ENCODE data around the gene CDHR2. TPM values are rescaled to one million over a fixed set of nuclear protein-coding genes. Genes with fewer than 3 reads are reported as not detected.

Gene CDHR2
- total and polyA plus RNA-seq, 4 donors: 0.20 to 23.0 (median 10.9) TPM

DNA sequence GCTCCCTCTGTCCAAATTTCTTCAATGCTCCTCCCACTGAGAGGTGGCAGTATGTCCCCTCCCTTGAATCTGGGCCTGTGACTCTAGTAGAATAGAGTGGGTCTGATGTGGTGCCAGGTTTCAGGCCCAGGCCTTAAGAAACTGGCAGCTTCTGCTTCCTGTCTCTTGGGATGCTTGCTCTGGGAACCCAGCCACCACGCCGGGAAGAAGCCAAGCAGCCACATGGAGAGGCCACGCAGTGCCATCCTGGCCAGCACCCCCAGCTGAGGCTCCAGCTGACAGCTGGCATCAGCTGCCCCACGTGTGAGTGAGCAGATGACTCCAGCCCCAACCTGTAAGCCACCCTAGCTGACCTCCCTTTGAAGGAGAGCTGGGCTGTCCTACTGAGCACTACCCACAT is 90.8 kb downstream of the CDHR2 start:
- peak in 4 of 6 donors; percentile 55 to 95 (median 68) for DNase-seq (ENCODE audit: low read depth in 4 of 6, low spot score in 6 of 6)
- no peaks in the 10 kb centered on the region for H3K36me3 ChIP-seq (ENCODE audit: control insufficient read depth, insufficient read depth, low read length)
- H3K27ac ChIP-seq (ENCODE audit: low read depth, low read length): no peak overlapping the region

DNA sequence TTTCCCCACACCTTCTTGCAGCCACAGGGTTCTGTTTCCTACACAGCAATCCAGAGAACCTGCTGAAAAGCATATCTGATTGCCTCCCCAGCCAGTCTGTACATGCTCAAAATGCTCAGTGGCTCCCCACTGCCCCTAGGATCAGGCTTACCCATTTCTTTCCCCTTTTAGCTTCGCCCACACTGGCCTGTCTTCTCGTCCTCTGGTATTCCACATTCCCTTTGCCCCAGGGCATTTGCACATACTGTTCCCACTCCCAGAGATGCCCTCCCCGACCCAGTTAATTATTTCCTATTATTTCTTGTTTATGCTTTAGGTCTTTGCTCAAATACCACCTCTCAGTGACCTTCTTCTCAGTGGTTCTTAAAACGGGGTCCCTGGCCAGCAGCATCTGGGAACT is 91.5 kb downstream of the CDHR2 start:
- no peak overlapping the region for H3K27ac ChIP-seq (ENCODE audit: low read depth, low read length)
- 90% methylated on average over 3 of the region's 4 CpGs for WGBS (ENCODE audit: insufficient coverage)
- no peak overlapping the region for H3K4me3 ChIP-seq (ENCODE audit: low read depth, low read length)

More for the DNA sequence above, 90.8 kb downstream of the CDHR2 start:
- Histone ChIP-seq H3K27me3 (ENCODE audit: control insufficient read depth, insufficient read depth, low read length) (peaks cover 5% of the 10 kb centered on the region), H3K4me1 (ENCODE audit: control insufficient read depth, insufficient read depth, low read length) (peaks cover 12% of the 10 kb centered on the region), H3K4me3 (ENCODE audit: low read depth, low read length) (no peak overlapping the region), H3K9me3 (ENCODE audit: control insufficient read depth, insufficient read depth, low read length) (no peaks in the 10 kb centered on the region)
- WGBS (ENCODE audit: insufficient coverage): 15% methylated on average over 4 of the region's 4 CpGs

GRCh38 chr5:176642675-176643490 is 93.7 kb downstream of the CDHR2 start:
- H3K27me3 ChIP-seq (ENCODE audit: control insufficient read depth, insufficient read depth, low read length): no peaks in the 10 kb centered on the region
- no peak overlapping the region for H3K27ac ChIP-seq (ENCODE audit: low read depth, low read length)
- H3K4me3 ChIP-seq (ENCODE audit: low read depth, low read length): no peak overlapping the region
- DNase-seq (ENCODE audit: low read depth in 4 of 6, low spot score in 6 of 6): no peak
- no peaks in the 10 kb centered on the region for H3K9me3 ChIP-seq (ENCODE audit: control insufficient read depth, insufficient read depth, low read length)
- no peaks in the 10 kb centered on the region for H3K36me3 ChIP-seq (ENCODE audit: control insufficient read depth, insufficient read depth, low read length)
- 67% methylated on average over 10 of the region's 15 CpGs for WGBS (ENCODE audit: insufficient coverage)
- peaks cover 24% of the 10 kb centered on the region for H3K4me1 ChIP-seq (ENCODE audit: control insufficient read depth, insufficient read depth, low read length)

More for the DNA sequence above, 91.5 kb downstream of the CDHR2 start:
- Histone ChIP-seq H3K9me3 (ENCODE audit: control insufficient read depth, insufficient read depth, low read length) (no peaks in the 10 kb centered on the region), H3K36me3 (ENCODE audit: control insufficient read depth, insufficient read depth, low read length) (no peaks in the 10 kb centered on the region), H3K27me3 (ENCODE audit: control insufficient read depth, insufficient read depth, low read length) (no peaks in the 10 kb centered on the region), H3K4me1 (ENCODE audit: control insufficient read depth, insufficient read depth, low read length) (peaks cover 12% of the 10 kb centered on the region)
- no peak for DNase-seq (ENCODE audit: low read depth in 4 of 6, low spot score in 6 of 6)

GRCh38 chr5:176643491-176644219 is 94.5 kb downstream of the CDHR2 start:
- no peak for DNase-seq (ENCODE audit: low read depth in 4 of 6, low spot score in 6 of 6)
- no peaks in the 10 kb centered on the region for H3K9me3 ChIP-seq (ENCODE audit: control insufficient read depth, insufficient read depth, low read length)
- H3K27me3 ChIP-seq (ENCODE audit: control insufficient read depth, insufficient read depth, low read length): no peaks in the 10 kb centered on the region
- WGBS (ENCODE audit: insufficient coverage): 80% methylated on average over 7 of the region's 11 CpGs
- H3K4me1 ChIP-seq (ENCODE audit: control insufficient read depth, insufficient read depth, low read length): peaks cover 31% of the 10 kb centered on the region
- H3K4me3 ChIP-seq (ENCODE audit: low read depth, low read length): no peak overlapping the region
- H3K36me3 ChIP-seq (ENCODE audit: control insufficient read depth, insufficient read depth, low read length): no peaks in the 10 kb centered on the region
- H3K27ac ChIP-seq (ENCODE audit: low read depth, low read length): no peak overlapping the region

- H3K9me3 ChIP-seq (ENCODE audit: control insufficient read depth, insufficient read depth, low read length): no peaks in the 10 kb centered on the region
- H3K4me3 ChIP-seq (ENCODE audit: low read depth, low read length): no peak overlapping the region
- peaks cover 34% of the 10 kb centered on the region for H3K4me1 ChIP-seq (ENCODE audit: control insufficient read depth, insufficient read depth, low read length)
- H3K36me3 ChIP-seq (ENCODE audit: control insufficient read depth, insufficient read depth, low read length): no peaks in the 10 kb centered on the region
- H3K27me3 ChIP-seq (ENCODE audit: control insufficient read depth, insufficient read depth, low read length): no peaks in the 10 kb centered on the region
- H3K27ac ChIP-seq (ENCODE audit: low read depth, low read length): no peak overlapping the region
- WGBS (ENCODE audit: insufficient coverage): 61% methylated on average over 7 of the region's 9 CpGs
- DNase-seq (ENCODE audit: low read depth in 4 of 6, low spot score in 6 of 6): no peak
Observed at GRCh38 chr5:176644294-176644693, 95.2 kb downstream of the CDHR2 start.

DNA sequence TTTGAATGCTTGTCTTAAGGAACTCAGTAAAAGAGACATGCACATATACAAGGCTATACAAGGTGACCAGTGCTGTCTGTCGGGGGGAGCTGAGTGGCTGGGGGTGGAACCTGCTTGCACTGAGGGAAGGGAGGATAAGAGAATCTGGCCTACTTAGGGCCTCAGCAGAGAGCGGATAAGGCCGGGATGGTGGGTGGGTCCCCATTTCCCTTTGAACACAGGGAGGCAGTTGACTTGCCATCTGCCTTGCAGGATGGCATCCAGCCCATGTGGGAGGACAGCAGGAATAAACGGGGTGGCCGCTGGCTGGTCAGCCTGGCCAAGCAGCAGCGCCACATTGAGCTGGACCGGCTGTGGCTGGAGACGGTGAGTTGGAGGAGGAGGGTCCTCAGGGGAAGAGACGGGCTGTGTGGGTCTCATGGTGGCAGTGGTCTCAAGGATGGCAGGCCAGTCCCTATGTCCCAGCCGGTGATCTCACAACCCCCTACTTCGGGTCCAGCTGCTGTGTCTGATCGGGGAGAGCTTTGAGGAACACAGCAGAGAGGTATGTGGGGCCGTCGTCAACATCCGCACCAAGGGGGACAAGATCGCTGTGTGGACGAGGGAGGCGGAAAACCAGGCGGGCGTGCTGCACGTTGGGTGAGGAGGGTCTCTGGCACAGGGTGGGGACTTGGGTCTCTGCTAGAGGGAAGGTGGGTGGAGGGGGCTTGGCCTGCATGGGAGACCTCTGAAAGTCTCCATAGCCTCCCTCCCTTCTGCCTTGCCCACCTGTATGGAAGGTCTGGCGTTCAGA is 95.9 kb downstream of the CDHR2 start:
- Histone ChIP-seq H3K4me3 (ENCODE audit: low read depth, low read length) (no peak overlapping the region), H3K9me3 (ENCODE audit: control insufficient read depth, insufficient read depth, low read length) (no peaks in the 10 kb centered on the region), H3K27me3 (ENCODE audit: control insufficient read depth, insufficient read depth, low read length) (no peaks in the 10 kb centered on the region), H3K36me3 (ENCODE audit: control insufficient read depth, insufficient read depth, low read length) (peaks cover 6% of the 10 kb centered on the region), H3K4me1 (ENCODE audit: control insufficient read depth, insufficient read depth, low read length) (peaks cover 31% of the 10 kb centered on the region), H3K27ac (ENCODE audit: low read depth, low read length) (no peak overlapping the region)
- 82% methylated on average over 18 of the region's 22 CpGs for WGBS (ENCODE audit: insufficient coverage)
- no peak for DNase-seq (ENCODE audit: low read depth in 4 of 6, low spot score in 6 of 6)

Small RNAs within 50 kb of the gene (small RNA-seq; reads per million reads assigned to genes)
- not detected for gene MIR4281 (ENCODE audit: low replicate concordance)
- not detected for gene RF00019 (ENCODE audit: low replicate concordance)
- gene RN7SL684P (ENCODE audit: low replicate concordance): not detected

Other genes with a start within 250 kb of the CDHR2 start
- 10 to 100 TPM; 83.6 to 92.7 TPM for gene KIAA1191, start 187.6 kb upstream of the CDHR2 start, total RNA-seq
- 100 to 1,000 TPM; 171 to 181 TPM for gene KIAA1191, start 187.6 kb upstream of the CDHR2 start, polyA plus RNA-seq (ENCODE audit: insufficient read length in 2 of 2)
- gene ARL10, start 183.9 kb upstream of the CDHR2 start, total RNA-seq: 10 to 100 TPM; 22.6 to 27.2 TPM
- gene ARL10, start 183.9 kb upstream of the CDHR2 start, polyA plus RNA-seq (ENCODE audit: insufficient read length in 2 of 2): 10 to 100 TPM; 31.3 to 39.3 TPM
- 1 to 10 TPM; 5.2 to 9.9 TPM for gene NOP16, start 160.7 kb upstream of the CDHR2 start, total RNA-seq
- gene NOP16, start 160.7 kb upstream of the CDHR2 start, polyA plus RNA-seq (ENCODE audit: insufficient read length in 2 of 2): 10 to 100 TPM; 32.7 to 35.8 TPM
- 100 to 1,000 TPM in 1 of 2 donors, 10 to 100 TPM in 1; 39.8 to 152 TPM for gene HIGD2A, start 160.6 kb upstream of the CDHR2 start, total RNA-seq
- 100 to 1,000 TPM; 134 to 135 TPM for gene HIGD2A, start 160.6 kb upstream of the CDHR2 start, polyA plus RNA-seq (ENCODE audit: insufficient read length in 2 of 2)
- gene CLTB, start 132.8 kb upstream of the CDHR2 start, total RNA-seq: 100 to 1,000 TPM in 1 of 2 donors, 10 to 100 TPM in 1; 70.8 to 141 TPM
- gene CLTB, start 132.8 kb upstream of the CDHR2 start, polyA plus RNA-seq (ENCODE audit: insufficient read length in 2 of 2): 100 to 1,000 TPM; 179 to 191 TPM
- gene FAF2, start 101.0 kb upstream of the CDHR2 start, total RNA-seq: 10 to 100 TPM; 43.5 to 50.9 TPM
- 10 to 100 TPM; 38.0 to 40.3 TPM for gene FAF2, start 101.0 kb upstream of the CDHR2 start, polyA plus RNA-seq (ENCODE audit: insufficient read length in 2 of 2)
- gene RNF44, start 11.9 kb upstream of the CDHR2 start, total RNA-seq: 10 to 100 TPM in 1 of 2 donors, 1 to 10 TPM in 1; 8.1 to 19.2 TPM
- 10 to 100 TPM; 62.9 to 74.9 TPM for gene RNF44, start 11.9 kb upstream of the CDHR2 start, polyA plus RNA-seq (ENCODE audit: insufficient read length in 2 of 2)
- gene GPRIN1, start 60.8 kb downstream of the CDHR2 start, total RNA-seq: 10 to 100 TPM; 14.7 to 25.2 TPM
- gene GPRIN1, start 60.8 kb downstream of the CDHR2 start, polyA plus RNA-seq (ENCODE audit: insufficient read length in 2 of 2): 10 to 100 TPM; 60.6 to 62.4 TPM
- gene SNCB, start 81.2 kb downstream of the CDHR2 start, total RNA-seq: 10 to 100 TPM; 13.6 to 47.2 TPM
- gene SNCB, start 81.2 kb downstream of the CDHR2 start, polyA plus RNA-seq (ENCODE audit: insufficient read length in 2 of 2): 100 to 1,000 TPM; 267 to 271 TPM
- gene EIF4E1B, start 81.3 kb downstream of the CDHR2 start, total RNA-seq: 1 to 10 TPM in 1 of 2 donors, under 1 TPM in 1; 0.44 to 1.2 TPM
- gene EIF4E1B, start 81.3 kb downstream of the CDHR2 start, polyA plus RNA-seq (ENCODE audit: insufficient read length in 2 of 2): 1 to 10 TPM; 1.9 to 4.0 TPM
- gene TSPAN17, start 98.1 kb downstream of the CDHR2 start, total RNA-seq: 10 to 100 TPM; 20.8 to 33.4 TPM
- 10 to 100 TPM; 49.9 to 55.1 TPM for gene TSPAN17, start 98.1 kb downstream of the CDHR2 start, polyA plus RNA-seq (ENCODE audit: insufficient read length in 2 of 2)

Data from spinal cord (tissue), 10 donors.